NCI-H226 (cell line): ENCODE measurements around the gene SLC10A7.

Source experiments
- DNase-seq: peaks from one replicate; pipeline ENCODE4 v3.0.0-alpha.2; 2015

SLC10A7 gene

GRCh38 chr4:146490106-146490505 lies 31.6 kb downstream of the SLC10A7 start:
- no peak for DNase-seq

GRCh38 chr4:146488495-146489174 lies 33.1 kb downstream of the SLC10A7 start:
- peak; percentile 21 for DNase-seq

GRCh38 chr4:146486565-146486964 lies 35.2 kb downstream of the SLC10A7 start:
- DNase-seq = no peak

GRCh38 chr4:146485968-146486367 lies 35.8 kb downstream of the SLC10A7 start:
- DNase-seq = no peak

GRCh38 chr4:146482788-146483187 lies 39.0 kb downstream of the SLC10A7 start:
- DNase-seq = no peak

GRCh38 chr4:146481246-146481645 lies 40.5 kb downstream of the SLC10A7 start:
- no peak for DNase-seq

GRCh38 chr4:146478009-146478408 lies 43.7 kb downstream of the SLC10A7 start:
- DNase-seq = no peak

- DNase-seq = peak; percentile 50
These were observed 44.7 kb downstream of the SLC10A7 start for GRCh38 chr4:146477054-146477453.

- DNase-seq = no peak
These were observed 49.3 kb downstream of the SLC10A7 start for GRCh38 chr4:146472404-146472803.

GRCh38 chr4:146470604-146471003 lies 51.1 kb downstream of the SLC10A7 start:
- DNase-seq = no peak

- no peak for DNase-seq
These were observed 52.7 kb downstream of the SLC10A7 start for GRCh38 chr4:146469022-146469421.

- DNase-seq = no peak
These were observed 56.1 kb downstream of the SLC10A7 start for GRCh38 chr4:146465628-146466027.

- no peak for DNase-seq
These were observed 59.5 kb downstream of the SLC10A7 start for GRCh38 chr4:146462251-146462650.

GRCh38 chr4:146458594-146458993 lies 63.1 kb downstream of the SLC10A7 start:
- DNase-seq = no peak

- no peak for DNase-seq
These were observed 65.1 kb downstream of the SLC10A7 start for GRCh38 chr4:146456681-146457080.

GRCh38 chr4:146453181-146453807 lies 68.4 kb downstream of the SLC10A7 start:
- DNase-seq = no peak

- DNase-seq = no peak
These were observed 71.2 kb downstream of the SLC10A7 start for GRCh38 chr4:146450524-146450923.

- DNase-seq = no peak
These were observed 75.2 kb downstream of the SLC10A7 start for GRCh38 chr4:146446555-146446954.

- no peak for DNase-seq
These were observed 76.3 kb downstream of the SLC10A7 start for GRCh38 chr4:146445198-146446150.

- DNase-seq = no peak
These were observed 78.2 kb downstream of the SLC10A7 start for GRCh38 chr4:146443525-146443924.

- DNase-seq = peak; percentile 32
These were observed 78.9 kb downstream of the SLC10A7 start for GRCh38 chr4:146442801-146443200.

- peak; percentile 55 for DNase-seq
These were observed 81.7 kb downstream of the SLC10A7 start for GRCh38 chr4:146439999-146440398.

- no peak for DNase-seq
These were observed 82.3 kb downstream of the SLC10A7 start for GRCh38 chr4:146439437-146439836.

- DNase-seq = no peak
These were observed 84.0 kb downstream of the SLC10A7 start for GRCh38 chr4:146437778-146438177.
